Skin of body (tissue), 2 donors: ENCODE results near the gene SDHD. TPM values are rescaled to one million over a fixed set of nuclear protein-coding genes. Genes with fewer than 3 reads are reported as not detected.
"Not testable (repeated sequence)": the region's sequence is repeated elsewhere in the genome, so short reads cannot be mapped to it uniquely, and the experiment has no call there.

Experiments used
- DNase-seq: peaks from one replicate; lab custom pipeline; 2025; lab: John Stamatoyannopoulos, UW
- total RNA-seq: library from RNA; depleted of rRNA; stranded (reverse); fragments of >200 nt; gene quantifications from one replicate; pipeline ENCODE4 v1.2.3, GENCODE V29; 2014

The SDHD gene
- total RNA-seq, result 124 TPM

GRCh38 chr11:112086422-112087191 is at the start of gene SDHD, which contains the start of gene TIMM8B:
TSS of gene SDHD (plus strand) at chr11:112086873. CDS start at chr11:112086908, 35 bp downstream.
TSS of gene TIMM8B (minus strand) at chr11:112086756. CDS start at chr11:112086723, 33 bp downstream.
- peak; percentile 98 for DNase-seq

- DNase-seq, result no peak
Measured at GRCh38 chr11:112037527-112037926, 49.1 kb upstream of the SDHD start.

GRCh38 chr11:112042161-112042960 is 44.3 kb upstream of the SDHD start:
- no peak for DNase-seq

- no peak for DNase-seq
Measured at GRCh38 chr11:112042961-112043304, 43.7 kb upstream of the SDHD start.

- no peak for DNase-seq
Measured at GRCh38 chr11:112044961-112045360, 41.7 kb upstream of the SDHD start.

GRCh38 chr11:112046647-112047046 is 40.0 kb upstream of the SDHD start:
- DNase-seq, result not testable (repeated sequence)

GRCh38 chr11:112048256-112048655 is 38.4 kb upstream of the SDHD start:
- not testable (repeated sequence) for DNase-seq

GRCh38 chr11:112049777-112050176 is 36.9 kb upstream of the SDHD start:
- DNase-seq, result no peak

GRCh38 chr11:112050721-112051120 is 36.0 kb upstream of the SDHD start:
- no peak for DNase-seq

- DNase-seq, result no peak
Measured at GRCh38 chr11:112051768-112052167, 34.9 kb upstream of the SDHD start.

- no peak for DNase-seq
Measured at GRCh38 chr11:112057170-112057569, 29.5 kb upstream of the SDHD start.

GRCh38 chr11:112058103-112058502 is 28.6 kb upstream of the SDHD start:
- no peak for DNase-seq

- DNase-seq, result no peak
Measured at GRCh38 chr11:112062923-112063322, 23.8 kb upstream of the SDHD start.

- DNase-seq, result peak; percentile 89
Measured at GRCh38 chr11:112073941-112074811, 12.5 kb upstream of the SDHD start, which contains the start of the genes NKAPD1 and PIH1D2. TSS of gene NKAPD1 (plus strand) at chr11:112074299. CDS start at chr11:112075575, 1,276 bp downstream. TSS of gene PIH1D2 (minus strand) at chr11:112074017. CDS start at chr11:112073174, 843 bp downstream.

GRCh38 chr11:112082729-112083128 is 3.9 kb upstream of the SDHD start:
- no peak for DNase-seq

GRCh38 chr11:112085822-112086421 is 751 bp upstream of the SDHD start:
- DNase-seq, result no peak

- DNase-seq, result no peak
Measured at GRCh38 chr11:112087212-112087611, 539 bp downstream of the SDHD start.

GRCh38 chr11:112095302-112095701 is 8.6 kb downstream of the SDHD start:
- not testable (repeated sequence) for DNase-seq

GRCh38 chr11:112096194-112096593 is 9.5 kb downstream of the SDHD start:
- no peak for DNase-seq

- no peak for DNase-seq
Measured at GRCh38 chr11:112097734-112098528, 11.3 kb downstream of the SDHD start.
